ENCODE data around the gene RESP18. TPM values are rescaled to one million over a fixed set of nuclear protein-coding genes. Genes with fewer than 3 reads are reported as not detected.

Gene RESP18
- not detected in 2 replicates for total RNA-seq (2014; rRNA removed; shearing (Covaris generic))

DNA sequence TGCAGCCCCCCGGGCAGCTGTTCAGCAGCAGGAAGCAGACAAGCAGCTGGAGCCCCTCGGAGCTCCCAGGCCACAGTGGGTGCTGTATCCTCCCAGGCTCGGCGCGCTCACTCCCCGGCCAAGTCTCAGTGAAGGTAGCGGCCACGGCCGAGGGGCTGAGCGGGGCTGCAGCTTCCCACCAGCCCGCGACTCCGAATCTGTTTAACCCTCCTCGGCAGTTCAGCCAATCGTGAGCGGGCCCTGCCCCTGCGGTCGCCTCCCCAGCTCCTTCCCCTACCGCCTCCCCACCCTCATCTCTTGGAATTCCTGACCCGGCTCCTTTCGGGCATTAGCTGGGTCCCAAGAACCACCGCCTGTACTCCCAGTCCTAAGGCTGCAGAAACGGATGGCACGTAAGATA lies at the start of gene RESP18:
Gene RESP18, minus strand, starts transcription at position 203 of the 400 bp plus-strand sequence.
- no peak for DNase-seq (ENCODE audit: low spot score)

GRCh38 chr2:219381448-219381847 lies 48.9 kb upstream of the RESP18 start:
- no peak for DNase-seq (ENCODE audit: low spot score)

DNA sequence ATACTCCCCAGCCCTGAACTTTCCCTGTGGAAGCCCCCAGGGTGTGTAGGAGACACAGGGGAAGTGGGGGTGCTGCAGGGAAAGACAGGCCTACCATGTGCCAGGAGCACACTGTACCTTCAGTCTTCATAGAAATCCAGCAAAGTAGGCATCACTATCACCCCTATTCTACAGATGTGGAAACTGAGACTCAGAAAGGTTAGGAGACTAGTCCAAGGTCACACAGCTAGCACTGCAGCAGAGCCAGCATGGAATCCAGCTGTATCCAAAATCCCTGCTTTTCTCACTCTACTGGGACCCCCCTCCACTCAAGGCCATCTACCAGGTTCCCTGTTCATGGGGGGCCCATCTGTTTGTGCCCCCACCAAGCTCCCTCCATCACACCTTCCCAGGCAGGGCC lies 48.4 kb upstream of the RESP18 start:
- no peak for DNase-seq (ENCODE audit: low spot score)

GRCh38 chr2:219378163-219378851 lies 45.8 kb upstream of the RESP18 start:
- no peak for DNase-seq (ENCODE audit: low spot score)

DNA sequence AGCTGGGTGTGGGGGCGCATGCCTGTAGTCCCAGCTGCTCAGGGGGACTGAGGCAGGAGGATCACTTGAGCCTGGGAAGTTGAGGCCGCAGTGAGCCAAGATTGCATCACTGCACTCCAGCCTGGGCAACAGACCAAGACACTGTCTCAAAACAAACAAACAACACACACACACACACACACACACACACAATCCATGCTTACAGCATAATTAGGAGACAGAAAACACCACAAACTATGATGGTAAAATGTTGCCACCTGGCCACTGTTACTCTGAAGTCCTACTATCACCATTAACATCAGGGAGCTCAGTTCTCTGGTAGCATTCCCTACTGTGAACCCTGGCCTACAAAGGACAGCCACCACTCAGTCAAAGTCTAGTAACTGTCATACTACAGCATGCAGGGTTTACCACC lies 36.9 kb upstream of the RESP18 start:
- peak; percentile 14 for DNase-seq (ENCODE audit: low spot score)

GRCh38 chr2:219368690-219369191 lies 36.2 kb upstream of the RESP18 start:
- DNase-seq (ENCODE audit: low spot score), result peak; percentile 72

DNA sequence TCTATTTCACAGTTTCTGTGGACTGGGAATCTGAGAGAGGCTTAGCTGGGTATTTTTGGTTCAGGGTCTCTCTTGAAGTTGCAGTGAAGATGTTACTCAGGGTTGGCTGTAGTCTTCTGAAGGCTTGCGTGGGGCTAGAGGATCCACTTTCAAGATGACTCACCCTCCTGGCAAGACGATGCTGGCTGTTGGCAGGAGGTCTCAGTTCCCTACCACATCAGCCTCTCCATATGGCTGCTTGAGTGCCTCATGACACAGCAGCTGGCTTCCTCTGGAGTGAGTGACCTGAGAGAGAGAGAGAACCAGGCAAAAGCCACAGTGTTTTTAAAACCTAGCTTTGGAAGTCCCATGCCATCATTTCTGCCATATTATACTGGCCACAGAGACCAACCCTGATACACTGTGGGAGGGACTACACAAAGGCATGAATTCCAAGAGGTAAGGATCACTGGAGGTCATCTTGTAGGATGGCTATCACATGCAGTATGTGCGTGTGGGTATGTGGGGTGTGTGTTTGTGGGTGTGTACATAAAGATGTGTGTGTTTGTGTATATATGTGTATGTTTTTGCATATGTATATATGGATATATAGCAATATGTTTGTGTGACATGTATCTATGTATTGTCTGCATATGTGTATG lies 30.1 kb upstream of the RESP18 start:
- DNase-seq (ENCODE audit: low spot score), result peak; percentile 93

GRCh38 chr2:219362072-219362471 lies 29.5 kb upstream of the RESP18 start:
- DNase-seq (ENCODE audit: low spot score), result no peak

GRCh38 chr2:219358170-219359075 lies 25.9 kb upstream of the RESP18 start:
- DNase-seq (ENCODE audit: low spot score), result no peak

GRCh38 chr2:219356834-219357233 lies 24.3 kb upstream of the RESP18 start:
- no peak for DNase-seq (ENCODE audit: low spot score)

DNA sequence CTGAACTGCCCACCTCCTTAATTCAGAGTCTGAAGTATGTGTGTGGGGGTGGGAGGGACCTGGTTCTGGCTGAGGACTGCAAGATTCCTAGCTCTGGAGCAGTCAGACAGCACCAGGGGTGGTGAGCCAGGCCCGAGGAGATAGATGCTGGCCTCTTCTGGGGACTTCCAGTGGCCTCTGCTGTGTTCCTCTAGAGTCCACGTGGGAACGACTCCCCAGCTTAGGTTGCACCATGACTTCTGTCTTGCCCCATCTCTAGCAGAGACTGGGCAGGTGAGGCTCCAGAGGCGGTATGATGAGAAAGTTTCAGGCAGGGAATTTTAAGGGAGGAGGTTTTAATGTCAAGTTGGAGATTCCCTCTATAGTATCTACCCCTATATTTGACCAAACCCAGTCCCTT lies 22.0 kb upstream of the RESP18 start:
- DNase-seq (ENCODE audit: low spot score), result no peak

DNA sequence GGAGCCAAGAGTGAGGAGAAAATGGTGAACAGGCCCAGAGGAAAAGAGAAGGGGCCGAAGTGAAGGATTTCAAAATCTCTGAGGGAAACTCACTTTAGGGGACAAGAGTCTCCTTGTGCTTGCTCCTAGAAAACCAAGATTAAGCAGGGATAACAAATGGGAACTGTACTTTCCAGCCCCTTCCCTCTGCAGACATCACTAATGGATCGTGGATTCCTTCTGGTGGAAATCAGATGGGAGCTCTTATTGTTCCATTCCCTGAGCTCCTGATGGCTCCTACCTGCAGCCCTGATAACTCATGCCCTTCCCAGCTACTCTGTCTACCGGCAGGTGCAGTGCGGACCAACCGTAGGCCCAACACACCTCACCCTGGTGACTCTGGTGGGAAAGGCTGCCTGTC lies 20.6 kb upstream of the RESP18 start:
- DNase-seq (ENCODE audit: low spot score), result no peak

- peak; percentile 74 for DNase-seq (ENCODE audit: low spot score)
Observed at GRCh38 chr2:219352448-219353023, 20.0 kb upstream of the RESP18 start.

GRCh38 chr2:219350710-219351221 lies 18.2 kb upstream of the RESP18 start:
- DNase-seq (ENCODE audit: low spot score), result peak; percentile 37

- no peak for DNase-seq (ENCODE audit: low spot score)
Observed at GRCh38 chr2:219350215-219350614, 17.7 kb upstream of the RESP18 start.

DNA sequence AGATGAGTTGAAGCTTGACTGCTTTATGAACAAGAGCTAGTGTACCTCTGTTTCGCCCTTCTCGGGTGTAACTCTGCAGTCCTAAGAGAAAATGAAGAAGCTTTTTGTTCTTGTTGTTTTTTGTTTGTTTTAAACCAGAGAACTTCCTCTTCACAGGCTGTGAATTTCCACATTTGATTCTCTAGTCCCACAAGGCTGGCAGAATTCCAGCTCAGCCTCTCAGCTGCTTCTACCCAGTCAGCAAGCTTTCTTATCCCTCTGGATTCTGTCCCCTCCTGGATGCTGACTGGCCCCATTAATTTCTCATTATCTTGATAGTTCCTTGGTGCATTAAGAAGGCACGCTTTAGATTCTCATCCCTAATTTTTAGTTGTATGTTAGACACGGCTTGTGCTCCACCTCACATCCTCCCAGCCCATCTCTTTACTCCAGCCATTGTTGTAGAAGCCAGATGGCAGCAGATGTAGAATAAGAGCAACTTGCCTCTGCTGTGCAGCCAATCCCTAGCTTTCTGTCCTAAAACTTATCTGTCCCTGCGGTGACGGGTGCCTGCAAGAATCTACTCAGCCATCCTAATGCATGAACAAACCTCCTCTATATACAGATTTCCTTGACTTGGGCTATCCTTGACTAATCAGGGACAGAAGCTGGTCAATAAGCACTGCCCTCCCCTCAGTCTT lies 12.3 kb upstream of the RESP18 start:
- no peak for DNase-seq (ENCODE audit: low spot score)

DNA sequence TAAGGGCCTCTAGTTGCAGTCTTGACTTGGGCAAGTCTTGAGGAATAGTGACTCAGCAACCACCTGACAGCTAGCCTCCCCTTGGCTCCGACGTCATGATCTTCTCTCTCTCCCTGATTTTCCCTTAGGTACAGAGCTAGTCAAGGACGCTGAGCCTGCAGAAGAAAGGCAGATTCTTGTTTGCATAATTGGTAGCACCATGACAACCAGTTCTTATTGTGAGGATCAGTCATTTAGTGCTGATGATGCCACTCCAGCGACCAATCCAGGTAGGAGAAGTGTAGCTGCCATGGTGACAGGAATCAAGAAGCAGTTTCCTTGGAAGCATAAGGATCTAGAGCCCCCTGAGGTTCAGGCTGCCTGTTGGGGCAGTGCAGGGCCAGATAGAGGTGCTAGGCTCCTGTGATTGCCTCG lies 2.8 kb upstream of the RESP18 start:
- DNase-seq (ENCODE audit: low spot score), result peak; percentile 37

DNA sequence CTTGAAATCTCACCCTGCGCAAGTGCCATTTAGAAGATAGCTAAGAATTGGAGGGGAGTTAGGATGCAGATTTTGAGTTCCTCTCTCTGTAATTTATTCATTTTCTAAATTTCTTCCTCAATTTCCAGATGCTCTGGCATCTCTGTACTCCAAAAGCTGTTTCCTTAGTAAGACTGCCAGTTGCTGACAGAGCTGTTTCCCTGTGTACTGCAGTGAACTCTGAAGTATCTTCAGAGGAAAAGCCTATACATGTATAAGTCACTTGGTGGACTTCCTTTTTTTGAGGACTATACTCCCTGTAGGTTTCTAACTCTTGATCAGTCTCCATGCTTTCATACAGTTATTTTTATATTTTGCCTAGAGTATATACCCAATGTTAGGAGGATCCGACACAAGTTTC lies 1.5 kb upstream of the RESP18 start:
- no peak for DNase-seq (ENCODE audit: low spot score)

DNA sequence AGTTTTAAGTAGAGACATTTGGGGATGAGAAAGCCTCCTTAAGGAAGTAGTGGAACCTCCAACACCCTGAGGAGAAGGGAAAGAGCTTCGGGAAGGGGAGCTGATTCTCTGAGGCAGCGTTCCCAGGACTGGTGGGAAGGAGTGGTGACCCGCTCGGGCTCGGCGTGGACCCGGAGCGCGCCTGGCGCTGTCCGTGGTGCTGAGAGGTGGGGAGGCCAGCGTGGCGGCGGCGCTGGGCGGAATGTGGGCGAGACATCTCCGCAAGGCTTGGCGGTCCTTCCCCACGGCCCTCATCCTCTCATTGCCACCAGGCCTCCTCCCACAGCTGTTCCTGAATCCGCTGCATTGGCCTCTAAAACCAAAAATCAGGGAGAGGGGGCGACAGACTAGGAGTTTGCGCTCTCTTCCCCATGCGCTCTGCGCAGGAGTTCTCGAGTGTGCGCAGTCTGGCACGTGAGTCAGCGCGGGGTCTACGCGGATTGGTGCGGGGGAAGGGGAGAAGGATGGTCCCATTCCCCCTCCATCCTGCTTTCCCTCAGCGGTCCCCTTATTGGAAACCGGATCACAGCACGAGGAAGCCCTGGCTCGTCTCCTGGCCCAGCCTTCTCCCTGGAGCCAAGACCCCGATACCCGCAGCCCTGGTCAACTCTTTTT lies 857 bp downstream of the RESP18 start:
- no peak for DNase-seq (ENCODE audit: low spot score)

DNA sequence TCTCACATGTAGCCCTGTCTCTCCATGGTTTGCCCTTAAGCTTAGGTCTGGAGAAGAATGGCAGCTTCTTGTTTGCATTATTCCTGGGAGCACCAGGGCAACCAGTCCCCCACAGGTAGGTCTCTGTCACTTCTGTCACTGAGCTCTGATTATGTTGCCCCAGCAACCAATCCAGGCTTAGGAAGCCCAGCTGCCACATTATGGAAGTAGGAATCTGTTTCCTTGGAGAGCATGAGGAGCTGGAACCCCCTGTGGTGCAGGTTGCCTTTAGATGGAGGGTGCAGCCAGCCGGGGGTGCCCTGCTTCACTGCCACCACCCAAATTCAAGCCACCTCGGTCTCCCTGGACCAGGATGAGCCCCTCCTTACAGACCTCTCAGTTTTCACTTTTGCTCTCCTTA lies 4.8 kb downstream of the RESP18 start:
- DNase-seq (ENCODE audit: low spot score), result no peak
